ENCODE measurements around the gene IPCEF1.
"Not testable (repeated sequence)": the region's sequence is repeated elsewhere in the genome, so short reads cannot be mapped to it uniquely, and the experiment has no call there.

The IPCEF1 gene

GRCh38 chr6:154219250-154219649, 137.4 kb downstream of the IPCEF1 start:
- no peak for DNase-seq (ENCODE audit: low spot score)

- DNase-seq (ENCODE audit: low spot score), result no peak
Measured at GRCh38 chr6:154218787-154219186, 137.8 kb downstream of the IPCEF1 start.

GRCh38 chr6:154218301-154218700, 138.3 kb downstream of the IPCEF1 start:
- no peak for DNase-seq (ENCODE audit: low spot score)

- no peak for DNase-seq (ENCODE audit: low spot score)
Measured at GRCh38 chr6:154213782-154214181, 142.8 kb downstream of the IPCEF1 start.

GRCh38 chr6:154210678-154211077, 145.9 kb downstream of the IPCEF1 start:
- no peak for DNase-seq (ENCODE audit: low spot score)

- no peak for DNase-seq (ENCODE audit: low spot score)
Measured at GRCh38 chr6:154209555-154209954, 147.0 kb downstream of the IPCEF1 start.

- DNase-seq (ENCODE audit: low spot score), result no peak
Measured at GRCh38 chr6:154206996-154207395, 149.6 kb downstream of the IPCEF1 start.

GRCh38 chr6:154206141-154206540, 150.5 kb downstream of the IPCEF1 start:
- DNase-seq (ENCODE audit: low spot score), result no peak

GRCh38 chr6:154202958-154203357, 153.6 kb downstream of the IPCEF1 start:
- no peak for DNase-seq (ENCODE audit: low spot score)

- no peak for DNase-seq (ENCODE audit: low spot score)
Measured at GRCh38 chr6:154202339-154202738, 154.3 kb downstream of the IPCEF1 start.

GRCh38 chr6:154201688-154202087, 154.9 kb downstream of the IPCEF1 start:
- DNase-seq (ENCODE audit: low spot score), result not testable (repeated sequence)

- DNase-seq (ENCODE audit: low spot score), result no peak
Measured at GRCh38 chr6:154197196-154197860, 159.3 kb downstream of the IPCEF1 start.

- DNase-seq (ENCODE audit: low spot score), result no peak
Measured at GRCh38 chr6:154196333-154196885, 160.2 kb downstream of the IPCEF1 start.

GRCh38 chr6:154187714-154188113, 168.9 kb downstream of the IPCEF1 start:
- no peak for DNase-seq (ENCODE audit: low spot score)

- no peak for DNase-seq (ENCODE audit: low spot score)
Measured at GRCh38 chr6:154187203-154187602, 169.4 kb downstream of the IPCEF1 start.

- no peak for DNase-seq (ENCODE audit: low spot score)
Measured at GRCh38 chr6:154179434-154179833, 177.2 kb downstream of the IPCEF1 start.

GRCh38 chr6:154172393-154172792, 184.2 kb downstream of the IPCEF1 start:
- not testable (repeated sequence) for DNase-seq (ENCODE audit: low spot score)

- no peak for DNase-seq (ENCODE audit: low spot score)
Measured at GRCh38 chr6:154170106-154170505, 186.5 kb downstream of the IPCEF1 start.

- no peak for DNase-seq (ENCODE audit: low spot score)
Measured at GRCh38 chr6:154169193-154169847, 187.3 kb downstream of the IPCEF1 start.

- no peak for DNase-seq (ENCODE audit: low spot score)
Measured at GRCh38 chr6:154167126-154167525, 189.5 kb downstream of the IPCEF1 start.

GRCh38 chr6:154166140-154166539, 190.5 kb downstream of the IPCEF1 start:
- no peak for DNase-seq (ENCODE audit: low spot score)

- DNase-seq (ENCODE audit: low spot score), result no peak
Measured at GRCh38 chr6:154165478-154165877, 191.1 kb downstream of the IPCEF1 start.

GRCh38 chr6:154164397-154164796, 192.2 kb downstream of the IPCEF1 start:
- DNase-seq (ENCODE audit: low spot score), result no peak

GRCh38 chr6:154161689-154162088, 194.9 kb downstream of the IPCEF1 start:
- DNase-seq (ENCODE audit: low spot score), result no peak
